Type B pancreatic cell (in vitro differentiated cells): ENCODE results near the gene MACF1. TPM values are rescaled to one million over a fixed set of nuclear protein-coding genes. Genes with fewer than 3 reads are reported as not detected.
A peak's percentile ranks its signal among the peaks of the same experiment; 100 is the strongest.

Experiments used
- DNase-seq: peaks from one replicate; pipeline ENCODE4 v3.0.0; 2021; ENCODE audit warnings: mixed read lengths; ENCODE audit not compliant: unreplicated experiment; ENCODE audit errors: extremely low spot score
- H3K27ac Mint-ChIP-seq: 2 replicates; pipeline ENCODE4 v1.8.0; 2021; ENCODE audit warnings: mild to moderate bottlenecking, mixed read lengths
- H3K27me3 Mint-ChIP-seq: 2 replicates; pipeline ENCODE4 v1.8.0; 2021; ENCODE audit warnings: mixed read lengths
- H3K36me3 Mint-ChIP-seq: 2 replicates; pipeline ENCODE4 v1.8.0; 2021; ENCODE audit warnings: mixed read lengths
- H3K4me1 Mint-ChIP-seq: one replicate; pipeline ENCODE4 v1.8.0; 2021; ENCODE audit warnings: mixed read lengths; ENCODE audit not compliant: unreplicated experiment
- H3K4me3 Mint-ChIP-seq: 2 replicates; pipeline ENCODE4 v1.8.0; 2021; ENCODE audit warnings: mild to moderate bottlenecking, mixed read lengths
- H3K9me3 Mint-ChIP-seq: 2 replicates; pipeline ENCODE4 v1.8.0; 2021; ENCODE audit warnings: mixed read lengths
- total RNA-seq: library from RNA; stranded (reverse); gene quantifications from 2 replicates; pipeline ENCODE4 v1.2.1, GENCODE V29; 2021; ENCODE audit warnings: low replicate concordance
- TF ChIP-seq, protein P1 (sequence below): fragments of 200-600 bp; sonication (generic); conservative IDR thresholded peaks from 2 replicates; pipeline ENCODE4 v1.5.0; 2021; ENCODE audit warnings: antibody characterized with exemption, mild to moderate bottlenecking

MACF1 gene
- total RNA-seq, 1 donor from 2014 or later: 201 TPM

DNA sequence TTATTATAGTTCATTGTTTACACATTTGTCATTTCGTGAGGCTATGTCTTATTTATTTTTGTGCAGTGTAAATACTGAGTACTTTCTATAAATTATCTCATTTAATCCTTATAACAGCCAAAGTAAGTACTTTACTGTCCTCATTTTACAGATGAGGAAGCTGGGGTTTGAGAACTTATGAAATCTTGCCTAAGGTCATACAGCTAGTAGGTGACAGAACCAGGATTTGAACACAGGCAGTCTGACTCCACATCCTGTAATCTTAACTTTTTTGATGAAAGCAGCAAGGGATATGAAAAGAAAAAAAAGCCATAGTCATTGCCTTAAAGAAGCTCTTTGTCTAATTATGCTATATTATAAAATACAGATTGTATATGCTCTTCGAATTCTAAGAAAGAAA, 179.8 kb downstream of the MACF1 start:
- no peak for DNase-seq
- Mint-ChIP-seq H3K4me3 (no peak overlapping the region), H3K36me3 (peaks cover 27% of the 10 kb centered on the region), H3K27ac (no peak overlapping the region), H3K9me3 (no peaks in the 10 kb centered on the region), H3K27me3 (no peaks in the 10 kb centered on the region), H3K4me1 (peaks cover 5% of the 10 kb centered on the region)
- TF ChIP-seq, protein P1, sequence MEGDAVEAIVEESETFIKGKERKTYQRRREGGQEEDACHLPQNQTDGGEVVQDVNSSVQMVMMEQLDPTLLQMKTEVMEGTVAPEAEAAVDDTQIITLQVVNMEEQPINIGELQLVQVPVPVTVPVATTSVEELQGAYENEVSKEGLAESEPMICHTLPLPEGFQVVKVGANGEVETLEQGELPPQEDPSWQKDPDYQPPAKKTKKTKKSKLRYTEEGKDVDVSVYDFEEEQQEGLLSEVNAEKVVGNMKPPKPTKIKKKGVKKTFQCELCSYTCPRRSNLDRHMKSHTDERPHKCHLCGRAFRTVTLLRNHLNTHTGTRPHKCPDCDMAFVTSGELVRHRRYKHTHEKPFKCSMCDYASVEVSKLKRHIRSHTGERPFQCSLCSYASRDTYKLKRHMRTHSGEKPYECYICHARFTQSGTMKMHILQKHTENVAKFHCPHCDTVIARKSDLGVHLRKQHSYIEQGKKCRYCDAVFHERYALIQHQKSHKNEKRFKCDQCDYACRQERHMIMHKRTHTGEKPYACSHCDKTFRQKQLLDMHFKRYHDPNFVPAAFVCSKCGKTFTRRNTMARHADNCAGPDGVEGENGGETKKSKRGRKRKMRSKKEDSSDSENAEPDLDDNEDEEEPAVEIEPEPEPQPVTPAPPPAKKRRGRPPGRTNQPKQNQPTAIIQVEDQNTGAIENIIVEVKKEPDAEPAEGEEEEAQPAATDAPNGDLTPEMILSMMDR: no peak

DNA sequence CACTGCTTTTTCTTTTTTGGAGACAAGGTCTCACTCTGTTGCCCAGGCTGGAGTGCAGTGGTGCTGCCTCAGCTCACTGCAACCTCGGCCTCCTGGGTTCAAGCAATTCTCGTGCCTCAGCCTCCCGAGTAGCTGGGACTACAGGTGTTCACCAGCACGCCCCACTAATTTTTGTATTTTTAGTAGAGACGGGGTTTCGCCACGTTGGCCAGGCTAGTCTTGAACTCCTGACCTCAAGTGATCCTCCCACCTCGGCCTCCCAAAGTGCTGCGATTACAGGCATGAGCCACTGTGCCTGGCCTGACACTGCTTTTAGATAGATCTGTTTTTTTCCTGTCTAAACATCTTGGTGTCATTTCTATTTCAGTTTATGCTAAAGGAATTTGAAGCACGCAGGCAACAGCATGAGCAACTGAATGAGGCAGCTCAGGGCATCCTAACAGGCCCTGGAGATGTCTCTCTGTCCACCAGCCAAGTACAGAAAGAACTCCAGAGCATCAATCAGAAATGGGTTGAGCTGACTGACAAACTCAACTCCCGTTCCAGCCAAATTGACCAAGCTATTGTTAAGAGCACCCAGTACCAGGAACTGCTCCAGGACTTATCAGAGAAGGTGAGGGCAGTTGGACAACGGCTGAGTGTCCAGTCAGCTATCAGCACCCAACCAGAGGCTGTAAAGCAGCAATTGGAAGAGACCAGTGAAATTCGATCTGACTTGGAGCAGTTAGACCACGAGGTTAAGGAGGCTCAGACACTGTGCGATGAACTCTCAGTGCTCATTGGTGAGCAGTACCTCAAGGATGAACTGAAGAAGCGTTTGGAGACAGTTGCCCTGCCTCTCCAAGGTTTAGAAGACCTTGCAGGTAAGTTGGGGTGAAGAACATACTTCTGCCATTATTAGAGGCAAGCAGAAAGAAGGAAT, 180.8 kb downstream of the MACF1 start:
- Mint-ChIP-seq H3K36me3 (peaks cover 31% of the 10 kb centered on the region), H3K27me3 (no peaks in the 10 kb centered on the region), H3K4me3 (no peak overlapping the region), H3K9me3 (no peaks in the 10 kb centered on the region), H3K27ac (peak overlapping the region; percentile 28), H3K4me1 (peaks cover 5% of the 10 kb centered on the region)
- TF ChIP-seq, protein P1: no peak
- DNase-seq: no peak

DNA sequence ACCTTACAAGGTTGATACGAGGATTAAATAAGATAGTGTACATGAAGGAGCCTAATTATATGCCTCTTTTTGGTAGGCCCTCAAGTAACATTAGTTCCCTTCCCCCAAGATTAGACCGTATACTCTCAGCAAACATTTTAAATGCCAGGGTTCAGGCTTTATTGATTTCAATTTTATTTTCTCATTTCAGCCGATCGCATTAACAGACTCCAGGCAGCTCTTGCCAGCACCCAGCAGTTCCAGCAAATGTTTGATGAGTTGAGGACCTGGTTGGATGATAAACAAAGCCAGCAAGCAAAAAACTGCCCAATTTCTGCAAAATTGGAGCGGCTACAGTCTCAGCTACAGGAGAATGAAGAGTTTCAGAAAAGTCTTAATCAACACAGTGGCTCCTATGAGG, 182.5 kb downstream of the MACF1 start:
- H3K27ac Mint-ChIP-seq: no peak overlapping the region
- no peak for DNase-seq

GRCh38 chr1:39387452-39387851, 183.0 kb downstream of the MACF1 start:
- TF ChIP-seq, protein P1: peak; percentile 30
- no peak for DNase-seq
- no peak overlapping the region for H3K27ac Mint-ChIP-seq
- peaks cover 27% of the 10 kb centered on the region for H3K36me3 Mint-ChIP-seq
- H3K27me3 Mint-ChIP-seq: no peaks in the 10 kb centered on the region
- peaks cover 19% of the 10 kb centered on the region for H3K4me1 Mint-ChIP-seq
- no peaks in the 10 kb centered on the region for H3K9me3 Mint-ChIP-seq
- H3K4me3 Mint-ChIP-seq: no peak overlapping the region

More for the DNA sequence above, 182.5 kb downstream of the MACF1 start:
- TF ChIP-seq, protein P1: no peak
- H3K36me3 Mint-ChIP-seq: peaks cover 28% of the 10 kb centered on the region
- no peak overlapping the region for H3K4me3 Mint-ChIP-seq
- H3K9me3 Mint-ChIP-seq: no peaks in the 10 kb centered on the region
- H3K4me1 Mint-ChIP-seq: peaks cover 14% of the 10 kb centered on the region
- no peaks in the 10 kb centered on the region for H3K27me3 Mint-ChIP-seq

- no peak overlapping the region for H3K4me3 Mint-ChIP-seq
- peaks cover 51% of the 10 kb centered on the region for H3K4me1 Mint-ChIP-seq
- peaks cover 17% of the 10 kb centered on the region for H3K36me3 Mint-ChIP-seq
- TF ChIP-seq, protein P1: no peak
- H3K27ac Mint-ChIP-seq: peak overlapping the region; percentile 33
- DNase-seq: no peak
- no peaks in the 10 kb centered on the region for H3K9me3 Mint-ChIP-seq
- no peaks in the 10 kb centered on the region for H3K27me3 Mint-ChIP-seq
These were observed 187.5 kb downstream of the MACF1 start for GRCh38 chr1:39391691-39392679.
